VCaP (cell line): Measurements from ENCODE around the gene WDR75.
A peak's percentile ranks its signal among the peaks of the same experiment; 100 is the strongest.

Experiments
- H3K27ac ChIP-seq: fragments of 450-650 bp; 2 replicates; pipeline ENCODE4 v1.5.1; 2017
- TF ChIP-seq, protein P1 (sequence below): fragments of 450-650 bp; conservative IDR thresholded peaks from 2 replicates; pipeline ENCODE4 v1.5.1; 2017; ENCODE audit warnings: mild to moderate bottlenecking, moderate library complexity

Gene WDR75

DNA sequence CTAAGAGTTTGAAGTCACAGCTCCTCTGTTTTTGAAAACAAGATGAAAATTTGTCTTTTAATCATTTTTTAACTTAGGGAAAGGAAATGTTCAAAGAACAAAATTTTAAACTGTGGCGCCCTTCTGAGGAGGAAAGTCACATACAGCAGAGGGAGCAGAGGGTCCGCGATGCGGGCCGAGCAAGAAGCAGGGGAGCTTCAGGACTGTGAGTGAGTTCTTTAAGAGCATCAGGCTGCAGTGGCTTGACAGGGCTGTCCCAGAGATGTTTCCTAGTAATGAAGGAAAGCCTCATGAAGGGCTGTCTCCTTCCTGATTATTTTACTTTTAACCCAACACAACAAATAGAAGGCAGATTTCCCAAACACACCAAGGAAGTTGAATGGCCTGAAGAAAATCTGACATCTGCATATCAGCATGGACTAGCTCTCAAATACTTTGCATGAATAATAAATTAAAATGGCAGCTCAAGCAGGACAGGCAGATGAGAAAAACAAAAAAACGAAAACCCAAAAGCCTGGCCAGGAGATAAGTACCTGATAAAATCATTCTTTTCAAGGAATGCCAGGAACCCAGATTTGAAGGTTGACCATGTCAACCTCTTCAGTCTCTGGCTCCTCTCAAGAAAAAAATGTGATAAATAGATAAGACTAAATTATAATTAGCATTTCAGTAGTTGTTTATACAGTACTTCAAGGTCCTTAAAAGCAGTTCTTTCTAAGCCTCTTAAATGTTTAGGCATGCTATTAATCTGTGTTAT, 78.5 kb downstream of the WDR75 start:
- TF ChIP-seq, protein P1, sequence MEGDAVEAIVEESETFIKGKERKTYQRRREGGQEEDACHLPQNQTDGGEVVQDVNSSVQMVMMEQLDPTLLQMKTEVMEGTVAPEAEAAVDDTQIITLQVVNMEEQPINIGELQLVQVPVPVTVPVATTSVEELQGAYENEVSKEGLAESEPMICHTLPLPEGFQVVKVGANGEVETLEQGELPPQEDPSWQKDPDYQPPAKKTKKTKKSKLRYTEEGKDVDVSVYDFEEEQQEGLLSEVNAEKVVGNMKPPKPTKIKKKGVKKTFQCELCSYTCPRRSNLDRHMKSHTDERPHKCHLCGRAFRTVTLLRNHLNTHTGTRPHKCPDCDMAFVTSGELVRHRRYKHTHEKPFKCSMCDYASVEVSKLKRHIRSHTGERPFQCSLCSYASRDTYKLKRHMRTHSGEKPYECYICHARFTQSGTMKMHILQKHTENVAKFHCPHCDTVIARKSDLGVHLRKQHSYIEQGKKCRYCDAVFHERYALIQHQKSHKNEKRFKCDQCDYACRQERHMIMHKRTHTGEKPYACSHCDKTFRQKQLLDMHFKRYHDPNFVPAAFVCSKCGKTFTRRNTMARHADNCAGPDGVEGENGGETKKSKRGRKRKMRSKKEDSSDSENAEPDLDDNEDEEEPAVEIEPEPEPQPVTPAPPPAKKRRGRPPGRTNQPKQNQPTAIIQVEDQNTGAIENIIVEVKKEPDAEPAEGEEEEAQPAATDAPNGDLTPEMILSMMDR: no peak
- H3K27ac ChIP-seq: no peak overlapping the region

- TF ChIP-seq, protein P1: no peak
- peak overlapping the region; percentile 72 for H3K27ac ChIP-seq
Observed at GRCh38 chr2:189521699-189522434, 80.6 kb downstream of the WDR75 start.

- TF ChIP-seq, protein P1: no peak
Observed at GRCh38 chr2:189522435-189523151, 81.3 kb downstream of the WDR75 start.

DNA sequence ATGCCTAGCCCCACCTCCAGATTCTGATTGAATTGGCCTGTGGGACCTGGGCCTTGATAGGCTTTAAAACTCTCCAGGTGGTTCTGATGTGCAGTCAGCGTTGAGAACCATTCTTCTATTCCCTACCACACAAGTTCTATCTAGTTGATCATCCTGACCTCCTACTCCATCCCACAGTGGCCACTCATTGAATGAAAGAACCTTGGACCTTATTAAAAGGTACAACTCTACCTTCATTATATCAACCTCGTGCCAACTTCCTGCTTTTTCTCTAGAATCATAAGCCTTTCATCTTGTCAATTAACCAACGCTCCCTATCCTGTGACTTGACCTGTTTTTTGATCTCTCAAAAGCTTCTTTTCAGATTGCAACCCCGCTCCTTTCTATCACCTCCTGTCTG, 83.5 kb downstream of the WDR75 start:
- H3K27ac ChIP-seq: no peak overlapping the region
- TF ChIP-seq, protein P1: no peak

More at GRCh38 chr2:189522435-189523151, 81.3 kb downstream of the WDR75 start:
- peak overlapping the region; percentile 72 for H3K27ac ChIP-seq
